Stimulated activated CD4-positive, alpha-beta T cell treated with anti-CD3 and anti-CD28 coated beads, Interleukin-2, amount 100 ng/mL, for 48 hours (primary cell): ENCODE measurements around the gene C12orf75.
"Not testable (repeated sequence)": the region's sequence is repeated elsewhere in the genome, so short reads cannot be mapped to it uniquely, and the experiment has no call there.

Source experiments
- DNase-seq, 2 donors: peaks; one replicate each; pipeline ENCODE4 v3.0.0-alpha.2; 2020

C12orf75 gene

GRCh38 chr12:105382771-105383622, 52.5 kb downstream of the C12orf75 start:
- DNase-seq, result no peak

- DNase-seq, result no peak
These were observed 53.7 kb downstream of the C12orf75 start for GRCh38 chr12:105384220-105384619.

DNA sequence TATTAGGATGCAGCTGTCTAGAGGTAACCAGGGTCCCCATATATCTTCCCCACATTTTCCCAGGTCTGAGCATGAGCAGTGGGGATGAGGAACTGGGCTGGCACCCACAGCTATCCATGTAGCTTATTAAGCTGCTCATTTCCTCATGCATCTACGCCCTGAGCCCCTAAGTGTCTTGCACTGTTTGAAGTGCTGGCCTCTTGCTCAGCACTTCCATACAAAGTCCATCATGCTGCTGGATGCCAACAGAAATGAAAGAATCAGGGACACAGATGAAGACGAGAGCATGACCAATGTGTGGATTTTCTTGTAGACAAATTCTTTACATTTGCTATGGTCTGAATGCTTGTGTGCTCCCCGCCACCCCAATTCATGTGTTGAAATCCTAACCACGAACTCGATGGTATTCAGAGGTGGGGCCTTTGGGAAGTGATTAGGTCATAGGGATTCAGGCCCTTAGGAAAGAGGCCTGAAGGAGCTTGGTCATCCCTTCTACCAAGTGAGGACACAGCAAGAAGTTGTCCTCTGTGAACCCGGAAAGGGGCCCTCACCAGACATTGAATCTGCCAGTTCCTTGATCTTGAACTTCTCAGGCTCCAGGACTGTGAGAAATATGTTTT, 54.5 kb downstream of the C12orf75 start:
- no peak for DNase-seq

DNA sequence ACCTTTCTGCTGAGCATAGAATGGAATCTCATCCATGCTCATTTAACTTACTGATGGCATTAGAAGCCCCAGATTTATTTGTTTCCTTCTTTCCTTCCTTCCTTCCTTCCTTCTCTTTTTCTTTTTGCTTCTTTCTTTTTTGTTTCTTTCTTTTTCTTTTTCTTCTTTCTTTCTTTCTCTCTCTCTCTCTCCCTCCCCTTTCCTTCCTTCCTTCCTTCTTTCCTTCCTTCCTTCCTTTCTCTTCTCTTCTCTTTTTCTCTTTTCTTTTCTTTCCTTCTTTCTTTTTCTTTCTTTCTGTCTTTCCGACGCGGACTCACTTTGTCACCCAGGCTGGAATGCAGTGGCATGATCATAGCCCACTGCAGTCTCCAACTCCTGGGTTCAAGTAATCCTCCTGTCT, 55.9 kb downstream of the C12orf75 start:
- no peak for DNase-seq

DNA sequence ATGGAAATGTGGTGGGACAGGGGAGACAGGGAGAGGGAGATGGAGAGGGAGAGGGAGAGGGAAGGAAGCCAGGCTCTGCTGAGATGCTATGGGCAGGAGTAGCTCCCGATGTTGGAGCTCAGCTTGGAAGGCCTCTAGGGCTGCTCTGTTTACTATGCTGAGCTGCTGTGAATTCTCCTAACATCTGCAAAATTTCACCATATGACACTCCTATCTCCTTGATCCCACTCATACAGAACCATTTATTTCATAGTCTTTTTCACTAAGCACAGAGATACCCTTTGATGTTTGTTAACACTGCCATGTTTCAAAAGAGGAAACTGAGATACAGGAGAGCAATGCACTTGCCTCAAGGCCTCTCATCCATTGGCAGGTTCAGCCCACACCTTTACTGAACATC, 60.7 kb downstream of the C12orf75 start:
- no peak for DNase-seq

GRCh38 chr12:105393587-105393986, 63.1 kb downstream of the C12orf75 start:
- no peak for DNase-seq

- DNase-seq, result no peak
These were observed 65.5 kb downstream of the C12orf75 start for GRCh38 chr12:105396024-105396423.

DNA sequence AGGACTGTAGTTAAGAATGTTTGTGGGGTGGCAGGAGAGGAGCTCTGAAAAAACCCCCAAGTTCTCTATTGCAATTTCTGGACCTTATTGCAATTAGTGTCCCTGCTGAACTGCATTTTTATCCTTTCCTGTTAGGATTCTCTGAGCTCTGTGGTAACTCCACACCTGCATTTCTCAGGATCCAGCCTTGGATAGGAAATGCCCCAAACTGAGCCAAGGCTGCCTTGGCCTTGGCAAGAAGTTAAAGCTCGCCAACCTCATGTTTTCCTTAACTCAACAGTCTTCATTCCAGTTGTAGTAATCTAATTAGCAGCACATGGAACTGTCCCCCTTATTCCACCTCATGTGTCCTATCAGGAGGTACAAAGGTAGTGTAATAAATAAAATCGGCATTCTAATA, 66.5 kb downstream of the C12orf75 start:
- DNase-seq, result no peak

DNA sequence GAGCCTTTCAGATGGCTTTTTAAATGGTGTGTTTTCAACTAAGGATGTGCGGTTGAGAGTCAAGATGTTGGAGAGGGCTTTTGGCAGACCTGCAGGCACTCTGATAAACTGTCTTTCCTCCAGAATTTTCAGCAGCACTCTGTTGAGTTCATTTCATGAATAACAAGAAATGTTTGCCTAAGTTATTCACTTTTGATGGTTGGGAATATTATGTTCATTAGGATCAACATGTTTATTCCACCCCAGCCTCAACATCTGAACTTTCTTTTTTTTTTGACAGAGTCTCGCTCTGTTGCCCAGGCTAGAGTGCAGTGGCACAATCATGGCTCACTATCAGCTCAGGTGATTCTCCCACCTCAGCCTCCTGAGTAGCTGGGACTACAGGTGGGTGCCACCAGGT, 68.4 kb downstream of the C12orf75 start:
- DNase-seq, result no peak

- DNase-seq, result no peak
These were observed 69.1 kb downstream of the C12orf75 start for GRCh38 chr12:105399428-105400081.

GRCh38 chr12:105400227-105400626, 69.7 kb downstream of the C12orf75 start:
- no peak for DNase-seq

DNA sequence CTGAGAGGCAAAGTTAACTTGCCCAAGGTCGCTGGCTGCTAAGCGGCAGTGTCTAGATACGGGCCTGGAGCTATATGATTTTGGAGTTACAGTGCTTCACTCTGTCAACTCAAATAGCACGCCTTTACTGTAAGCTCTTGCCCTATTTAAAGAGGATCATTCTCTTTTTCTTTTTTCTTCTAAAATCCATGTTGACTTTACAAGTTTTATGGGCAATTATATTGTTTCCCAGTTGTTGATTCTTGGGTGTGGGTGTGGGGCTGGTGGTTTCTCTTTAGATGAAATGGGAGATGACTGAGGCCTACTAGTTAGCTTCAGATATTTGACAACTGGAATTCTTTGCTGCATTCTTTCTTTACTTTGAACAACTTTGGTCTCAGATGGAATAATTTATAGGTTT, 70.7 kb downstream of the C12orf75 start:
- DNase-seq, result no peak

- no peak for DNase-seq
These were observed 71.9 kb downstream of the C12orf75 start for GRCh38 chr12:105402366-105402765.

DNA sequence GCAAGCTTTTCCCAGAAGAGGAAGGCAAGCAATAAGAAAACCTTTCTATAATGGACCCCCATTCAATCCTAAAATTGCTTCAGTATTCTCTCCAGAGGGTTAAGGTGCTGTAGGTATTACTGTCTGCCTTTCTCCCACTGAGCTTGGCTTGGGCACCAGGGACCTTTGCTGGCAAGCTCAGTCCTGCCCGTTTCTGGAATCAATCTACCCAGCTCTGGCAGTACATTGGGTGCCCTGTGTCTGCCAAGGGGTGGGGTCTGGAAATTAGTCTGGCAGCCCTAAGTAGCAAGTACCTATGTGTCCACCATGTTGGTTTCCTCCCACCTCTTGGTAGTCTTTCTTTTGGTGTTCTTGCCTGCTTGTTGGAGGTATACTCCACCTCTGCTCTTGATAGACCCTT, 72.6 kb downstream of the C12orf75 start:
- no peak for DNase-seq

- DNase-seq, result not testable (repeated sequence)
These were observed 73.6 kb downstream of the C12orf75 start for GRCh38 chr12:105404134-105404533.

GRCh38 chr12:105406497-105406896, 76.0 kb downstream of the C12orf75 start:
- DNase-seq, result no peak

DNA sequence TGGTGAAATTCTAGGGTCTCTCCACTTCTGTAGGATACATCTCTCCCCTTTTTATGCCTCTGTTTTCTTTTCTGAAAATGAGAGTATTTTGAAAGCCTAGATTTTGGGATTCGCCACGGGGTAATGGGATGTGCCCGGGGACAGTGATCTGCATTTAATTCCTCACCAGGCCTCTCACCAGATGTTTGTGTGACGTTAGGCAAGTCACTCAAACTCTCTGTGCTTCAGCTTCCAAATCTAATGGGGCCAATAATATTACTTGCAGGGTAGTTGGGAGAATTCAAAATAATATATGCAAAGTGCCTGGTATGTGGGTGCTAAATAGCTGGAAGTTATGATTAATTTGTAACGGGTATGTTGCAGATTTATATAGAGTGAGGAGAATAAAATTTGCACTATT, 78.8 kb downstream of the C12orf75 start:
- no peak for DNase-seq

- no peak for DNase-seq
These were observed 79.4 kb downstream of the C12orf75 start for GRCh38 chr12:105409801-105410471.

- no peak for DNase-seq
These were observed 83.5 kb downstream of the C12orf75 start for GRCh38 chr12:105413911-105414487.

GRCh38 chr12:105417732-105418131, 87.2 kb downstream of the C12orf75 start:
- no peak for DNase-seq

- DNase-seq, result no peak
These were observed 87.7 kb downstream of the C12orf75 start for GRCh38 chr12:105418229-105418628.

- DNase-seq, result no peak
These were observed 88.4 kb downstream of the C12orf75 start for GRCh38 chr12:105418821-105419291.

- DNase-seq, result no peak
These were observed 89.1 kb downstream of the C12orf75 start for GRCh38 chr12:105419606-105420005.
